SK-N-SH (cell line): ENCODE measurements around the gene MS4A3. TPM values are rescaled to one million over a fixed set of nuclear protein-coding genes. Genes with fewer than 3 reads are reported as not detected.

Experiments used
- CTCF ChIA-PET: fragments of 300-600, 350-600 bp; formaldehyde crosslinking; extraction: SDS; loops from one replicate; lab custom pipeline; 2021; lab: Yijun Ruan, JAX
- POLR2A ChIA-PET: fragments of 350-600 bp; sonication (Branson Sonifier 250); formaldehyde crosslinking; extraction: SDS; loops from one replicate; lab custom pipeline; 2020; ENCODE audit warnings: antibody characterized with exemption, inconsistent platforms; lab: Yijun Ruan, JAX
- DNase-seq: peaks from one replicate; pipeline ENCODE4 v3.0.0; 2012
- H2AFZ ChIP-seq: fragments of 200-600 bp; sonication (generic); 2 replicates; pipeline ENCODE4 v1.8.1; 2016; ENCODE audit warnings: antibody characterized with exemption, mild to moderate bottlenecking, low read depth
- H3F3A ChIP-seq: fragments of 200-600 bp; sonication (generic); replicated peaks from 2 replicates; pipeline ENCODE3; 2016; ENCODE audit warnings: antibody characterized with exemption, mild to moderate bottlenecking; ENCODE audit not compliant: insufficient read depth
- H3K27ac ChIP-seq, 2 experiments: fragments of 200-500 bp in 1 of 2; fragments of 200-600 bp in 1 of 2; sonication (Bioruptor generic) in 1 of 2; sonication (generic), shearing (Covaris generic) in 1 of 2; 2 replicates each; pipeline versions ENCODE4 v1.5.1 to v1.6.1; 2014 to 2016; ENCODE audit warnings: low read depth in 2 of 2, inconsistent platforms in 1 of 2, low read length in 1 of 2, mild to moderate bottlenecking in 1 of 2, mixed read lengths in 1 of 2
- H3K27me3 ChIP-seq: fragments of 200-600 bp; sonication (generic), shearing (Covaris generic); 2 replicates; pipeline ENCODE4 v1.6.1; 2016; ENCODE audit warnings: mixed run types; ENCODE audit not compliant: insufficient read depth
- H3K36me3 ChIP-seq, 2 experiments: fragments of 200-500 bp in 1 of 2; fragments of 200-600 bp in 1 of 2; sonication (Bioruptor generic) in 1 of 2; sonication (generic) in 1 of 2; replicated peaks in 1 of 2; 2 replicates each; pipeline versions ENCODE3 to v1.5.1; 2014 to 2016; ENCODE audit warnings: low read length in 1 of 2, mild to moderate bottlenecking in 1 of 2; ENCODE audit not compliant: insufficient read depth in 2 of 2, control insufficient read depth in 1 of 2
- H3K4me1 ChIP-seq, 2 experiments: fragments of 200-500 bp in 1 of 2; fragments of 200-600 bp in 1 of 2; sonication (Bioruptor generic) in 1 of 2; sonication (generic), shearing (Covaris generic) in 1 of 2; 2 replicates each; pipeline versions ENCODE4 v1.5.1 to v1.6.1; 2014 to 2016; ENCODE audit warnings: low read depth in 1 of 2, low read length in 1 of 2, mixed run types in 1 of 2; ENCODE audit not compliant: insufficient read depth in 2 of 2, control insufficient read depth in 1 of 2
- H3K4me2 ChIP-seq: fragments of 200-600 bp; sonication (generic), shearing (Covaris generic); 2 replicates; pipeline ENCODE4 v1.6.1; 2017; ENCODE audit warnings: mixed run types
- H3K4me3 ChIP-seq, 2 experiments: fragments of 200-500 bp in 1 of 2; fragments of 200-600 bp in 1 of 2; sonication (Bioruptor generic) in 1 of 2; sonication (generic), shearing (Covaris generic) in 1 of 2; 2 replicates each; pipeline versions ENCODE4 v1.5.1 to v1.8.1; 2014 to 2016; ENCODE audit warnings: low read depth in 2 of 2, inconsistent platforms in 1 of 2, low read length in 1 of 2, mild to moderate bottlenecking in 1 of 2, mixed read lengths in 1 of 2, moderate library complexity in 1 of 2
- H3K79me2 ChIP-seq: fragments of 200-600 bp; sonication (generic); 2 replicates; pipeline ENCODE4 v1.8.1; 2017; ENCODE audit warnings: mild to moderate bottlenecking; ENCODE audit not compliant: insufficient read depth
- H3K9ac ChIP-seq: fragments of 200-600 bp; sonication (generic); 2 replicates; pipeline ENCODE4 v1.6.1; 2017; ENCODE audit warnings: mixed run types
- H3K9me2 ChIP-seq: fragments of 200-600 bp; sonication (generic); 2 replicates; pipeline ENCODE4 v1.6.1; 2017; ENCODE audit warnings: mixed run types
- H3K9me3 ChIP-seq: fragments of 200-600 bp; sonication (generic); 2 replicates; pipeline ENCODE4 v1.6.1; 2017; ENCODE audit warnings: mixed run types, mild to moderate bottlenecking, moderate library complexity
- H4K20me1 ChIP-seq: fragments of 200-600 bp; sonication (generic); 2 replicates; pipeline ENCODE4 v1.6.1; 2017; ENCODE audit warnings: mild to moderate bottlenecking, mixed run types; ENCODE audit not compliant: insufficient read depth
- EZH2phosphoT487 ChIP-seq: fragments of 200-600 bp; sonication (generic); IDR thresholded peaks from 2 replicates; pipeline ENCODE4 v1.6.1; 2017; ENCODE audit warnings: low read depth, mixed run types, mild to moderate bottlenecking, antibody characterized with exemption, moderate library complexity, borderline replicate concordance
- FOSL2 ChIP-seq: IDR thresholded peaks from 2 replicates; pipeline ENCODE4 v1.4.0; 2012; ENCODE audit warnings: low read depth, mild to moderate bottlenecking, moderate library complexity, borderline replicate concordance
- FOXJ3 ChIP-seq: sonication (generic); formaldehyde crosslinking; IDR thresholded peaks from 2 replicates; pipeline ENCODE4 v1.5.1; 2020; ENCODE audit warnings: mild to moderate bottlenecking, missing genetic modification reagents
- GABPA ChIP-seq: IDR thresholded peaks from 2 replicates; pipeline ENCODE4 v1.4.0; 2012; ENCODE audit warnings: low read depth, mild to moderate bottlenecking
- GATA2 ChIP-seq: sonication (generic); formaldehyde crosslinking; IDR thresholded peaks from 2 replicates; pipeline ENCODE4 v1.5.0; 2020; ENCODE audit warnings: mild to moderate bottlenecking, missing genetic modification reagents
- MXI1 ChIP-seq: IDR thresholded peaks from 2 replicates; pipeline ENCODE4 v1.6.1; 2012; ENCODE audit warnings: mild to moderate bottlenecking, low read depth, low read length, improper control_type of control experiment
- NFIC ChIP-seq: IDR thresholded peaks from 2 replicates; pipeline ENCODE4 v1.4.0; 2012; ENCODE audit warnings: borderline replicate concordance
- NRF1 ChIP-seq: IDR thresholded peaks from 2 replicates; pipeline ENCODE4 v1.6.1; 2012; ENCODE audit warnings: low read depth, mild to moderate bottlenecking, low read length
- RCOR1 ChIP-seq: fragments of 150-350 bp; IDR thresholded peaks from 2 replicates; pipeline ENCODE4 v1.6.1; 2017; ENCODE audit warnings: antibody characterized with exemption, low read length
- RXRA ChIP-seq: IDR thresholded peaks from 2 replicates; pipeline ENCODE4 v1.4.0; 2012; ENCODE audit warnings: low read depth, mild to moderate bottlenecking, borderline replicate concordance
- SIN3A ChIP-seq: IDR thresholded peaks from 2 replicates; pipeline ENCODE4 v1.6.1; 2012; ENCODE audit warnings: low read depth, mild to moderate bottlenecking, low read length, moderate library complexity, borderline replicate concordance
- TCF12 ChIP-seq: IDR thresholded peaks from 2 replicates; pipeline ENCODE4 v1.4.0; 2012
- TEAD4 ChIP-seq: IDR thresholded peaks from 2 replicates; pipeline ENCODE4 v1.4.0; 2012; ENCODE audit warnings: mild to moderate bottlenecking, borderline replicate concordance; ENCODE audit not compliant: insufficient read depth
- YY1 ChIP-seq: IDR thresholded peaks from 2 replicates; pipeline ENCODE4 v1.4.0; 2012; ENCODE audit warnings: low read depth, mild to moderate bottlenecking
- WGBS: methylation state at CpG from one replicate; pipeline ENCODE4 v1.1.6; 2017; ENCODE audit warnings: low lambda C conversion rate; 5-methylcytosine and 5-hydroxymethylcytosine counted together
- polyA plus RNA-seq, 3 experiments: library from polyadenylated mRNA; depleted of rRNA; stranded (reverse); fragments of >200 nt; gene quantifications; 2 replicates each; pipeline ENCODE4 v1.2.3, GENCODE V29; 2012
- TF ChIP-seq, protein P1 (sequence below): IDR thresholded peaks from 2 replicates; pipeline ENCODE4 v1.4.0; 2012; ENCODE audit warnings: low read depth
- TF ChIP-seq, protein P2 (sequence below): fragments of 150-350 bp; IDR thresholded peaks from 2 replicates; pipeline ENCODE4 v1.6.1; 2016; ENCODE audit warnings: mild to moderate bottlenecking, low read depth, low read length
- TF ChIP-seq, protein P3 (sequence below): IDR thresholded peaks from 2 replicates; pipeline ENCODE4 v1.6.1; 2012; ENCODE audit warnings: mild to moderate bottlenecking, low read depth, low read length, moderate library complexity
- TF ChIP-seq, protein P4 (sequence below): IDR thresholded peaks from 2 replicates; pipeline ENCODE4 v1.4.0; 2012; ENCODE audit warnings: low read depth, borderline replicate concordance

The MS4A3 gene
- polyA plus RNA-seq, 1 of the 3 experiments (the other 2 are of a cell fraction): not detected

DNA sequence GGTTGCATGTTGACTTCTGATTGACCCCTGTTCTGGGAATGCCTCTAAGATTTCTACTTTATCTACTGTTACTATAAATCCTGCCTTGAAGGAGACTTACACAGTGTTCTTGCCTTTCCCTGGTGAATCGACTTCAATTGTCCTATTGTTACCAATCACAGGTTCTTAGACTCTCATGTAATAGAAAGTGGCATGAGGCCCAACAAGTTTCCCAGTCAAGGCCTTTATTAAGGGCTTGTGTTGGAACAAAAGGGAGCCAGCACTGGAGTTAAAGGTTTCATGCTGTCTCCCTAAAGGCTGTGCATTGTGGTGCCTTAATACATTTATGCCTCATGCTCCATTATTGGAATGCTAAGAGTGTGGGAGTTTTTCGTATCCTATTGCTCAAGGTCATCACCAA, 55.3 kb downstream of the MS4A3 start:
- Histone ChIP-seq H3K9me2 (no peaks in the 10 kb centered on the region), H3K4me3 (no peak overlapping the region), H3K27ac (no peak overlapping the region), H2AFZ (no peak overlapping the region), H3K79me2 (no peaks in the 10 kb centered on the region), H3K4me2 (no peak overlapping the region), H3F3A (no peaks in the 10 kb centered on the region), H4K20me1 (no peaks in the 10 kb centered on the region), H3K9ac (no peak overlapping the region), H3K4me1 (no peaks in the 10 kb centered on the region), H3K9me3 (no peaks in the 10 kb centered on the region), H3K36me3 (no peaks in the 10 kb centered on the region), H3K27me3 (no peaks in the 10 kb centered on the region; the same call in 1 of the 2 replicates)
- ChIA-PET CTCF (interaction anchor here (0.5 kb wide), 1 partner anchor 358 kb away, joined by 3 read pairs; no protein-coding TSS in a partner anchor), POLR2A (no interaction called here)
- DNase-seq: no peak
- 3% methylated on average over 2 of the region's 2 CpGs for WGBS
- TF ChIP-seq, protein P1, sequence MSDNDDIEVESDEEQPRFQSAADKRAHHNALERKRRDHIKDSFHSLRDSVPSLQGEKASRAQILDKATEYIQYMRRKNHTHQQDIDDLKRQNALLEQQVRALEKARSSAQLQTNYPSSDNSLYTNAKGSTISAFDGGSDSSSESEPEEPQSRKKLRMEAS: no peak
- TF ChIP-seq NFIC: no peak
- TF ChIP-seq GATA2 (CRISPR knock-in tag): no peak
- no peak for TF ChIP-seq MXI1
- no peak for TF ChIP-seq RCOR1
- TF ChIP-seq, protein P2, sequence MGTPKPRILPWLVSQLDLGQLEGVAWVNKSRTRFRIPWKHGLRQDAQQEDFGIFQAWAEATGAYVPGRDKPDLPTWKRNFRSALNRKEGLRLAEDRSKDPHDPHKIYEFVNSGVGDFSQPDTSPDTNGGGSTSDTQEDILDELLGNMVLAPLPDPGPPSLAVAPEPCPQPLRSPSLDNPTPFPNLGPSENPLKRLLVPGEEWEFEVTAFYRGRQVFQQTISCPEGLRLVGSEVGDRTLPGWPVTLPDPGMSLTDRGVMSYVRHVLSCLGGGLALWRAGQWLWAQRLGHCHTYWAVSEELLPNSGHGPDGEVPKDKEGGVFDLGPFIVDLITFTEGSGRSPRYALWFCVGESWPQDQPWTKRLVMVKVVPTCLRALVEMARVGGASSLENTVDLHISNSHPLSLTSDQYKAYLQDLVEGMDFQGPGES: no peak
- no peak for TF ChIP-seq FOSL2
- TF ChIP-seq, protein P3, sequence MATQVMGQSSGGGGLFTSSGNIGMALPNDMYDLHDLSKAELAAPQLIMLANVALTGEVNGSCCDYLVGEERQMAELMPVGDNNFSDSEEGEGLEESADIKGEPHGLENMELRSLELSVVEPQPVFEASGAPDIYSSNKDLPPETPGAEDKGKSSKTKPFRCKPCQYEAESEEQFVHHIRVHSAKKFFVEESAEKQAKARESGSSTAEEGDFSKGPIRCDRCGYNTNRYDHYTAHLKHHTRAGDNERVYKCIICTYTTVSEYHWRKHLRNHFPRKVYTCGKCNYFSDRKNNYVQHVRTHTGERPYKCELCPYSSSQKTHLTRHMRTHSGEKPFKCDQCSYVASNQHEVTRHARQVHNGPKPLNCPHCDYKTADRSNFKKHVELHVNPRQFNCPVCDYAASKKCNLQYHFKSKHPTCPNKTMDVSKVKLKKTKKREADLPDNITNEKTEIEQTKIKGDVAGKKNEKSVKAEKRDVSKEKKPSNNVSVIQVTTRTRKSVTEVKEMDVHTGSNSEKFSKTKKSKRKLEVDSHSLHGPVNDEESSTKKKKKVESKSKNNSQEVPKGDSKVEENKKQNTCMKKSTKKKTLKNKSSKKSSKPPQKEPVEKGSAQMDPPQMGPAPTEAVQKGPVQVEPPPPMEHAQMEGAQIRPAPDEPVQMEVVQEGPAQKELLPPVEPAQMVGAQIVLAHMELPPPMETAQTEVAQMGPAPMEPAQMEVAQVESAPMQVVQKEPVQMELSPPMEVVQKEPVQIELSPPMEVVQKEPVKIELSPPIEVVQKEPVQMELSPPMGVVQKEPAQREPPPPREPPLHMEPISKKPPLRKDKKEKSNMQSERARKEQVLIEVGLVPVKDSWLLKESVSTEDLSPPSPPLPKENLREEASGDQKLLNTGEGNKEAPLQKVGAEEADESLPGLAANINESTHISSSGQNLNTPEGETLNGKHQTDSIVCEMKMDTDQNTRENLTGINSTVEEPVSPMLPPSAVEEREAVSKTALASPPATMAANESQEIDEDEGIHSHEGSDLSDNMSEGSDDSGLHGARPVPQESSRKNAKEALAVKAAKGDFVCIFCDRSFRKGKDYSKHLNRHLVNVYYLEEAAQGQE: no peak
- TF ChIP-seq, protein P4, sequence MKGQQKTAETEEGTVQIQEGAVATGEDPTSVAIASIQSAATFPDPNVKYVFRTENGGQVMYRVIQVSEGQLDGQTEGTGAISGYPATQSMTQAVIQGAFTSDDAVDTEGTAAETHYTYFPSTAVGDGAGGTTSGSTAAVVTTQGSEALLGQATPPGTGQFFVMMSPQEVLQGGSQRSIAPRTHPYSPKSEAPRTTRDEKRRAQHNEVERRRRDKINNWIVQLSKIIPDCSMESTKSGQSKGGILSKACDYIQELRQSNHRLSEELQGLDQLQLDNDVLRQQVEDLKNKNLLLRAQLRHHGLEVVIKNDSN: no peak
- TF ChIP-seq TCF12: no peak
- no peak for TF ChIP-seq SIN3A
- TF ChIP-seq NRF1: no peak
- TF ChIP-seq FOXJ3 (CRISPR knock-in tag): no peak
- TF ChIP-seq TEAD4: no peak
- TF ChIP-seq EZH2phosphoT487: no peak
- TF ChIP-seq YY1: no peak
- no peak for TF ChIP-seq GABPA
- TF ChIP-seq RXRA: no peak
